Breast epithelium (tissue), 4 donors: ENCODE measurements around the gene USP28. TPM values are rescaled to one million over a fixed set of nuclear protein-coding genes. Genes with fewer than 3 reads are reported as not detected.
"Not testable (repeated sequence)": the region's sequence is repeated elsewhere in the genome, so short reads cannot be mapped to it uniquely, and the experiment has no call there.

ENCODE experiments used
- DNase-seq, 2 donors: peaks; one replicate each; pipeline ENCODE4 v3.0.0-alpha.2; 2019; ENCODE audit warnings: low spot score in 2 of 2
- H3K27ac ChIP-seq, 2 donors: fragments of 200-600 bp; sonication (generic) in 1 of 2; one replicate each; pipeline ENCODE4 v1.5.1; 2016 to 2019; ENCODE audit warnings: mild to moderate bottlenecking in 1 of 2
- H3K27me3 ChIP-seq, 2 donors: fragments of 200-600 bp; sonication (generic) in 1 of 2; one replicate each; pipeline versions ENCODE4 v1.5.1 to v1.6.0; 2017 to 2019; ENCODE audit warnings: control low read depth in 1 of 2, mild to moderate bottlenecking in 1 of 2
- H3K36me3 ChIP-seq: fragments of 200-600 bp; one replicate; pipeline ENCODE4 v1.5.1; 2019
- H3K4me1 ChIP-seq, 2 donors: fragments of 200-600 bp; sonication (generic); one replicate each; pipeline ENCODE4 v1.5.1; 2016 to 2019; ENCODE audit warnings: control low read depth in 1 of 2
- H3K4me3 ChIP-seq, 3 donors: fragments of 200-600 bp; sonication (generic); 1 replicate in 2 of 3; 2 replicates in 1 of 3; pipeline ENCODE4 v1.5.1; 2016 to 2019; ENCODE audit warnings: mild to moderate bottlenecking in 3 of 3, moderate library complexity in 2 of 3
- H3K9me3 ChIP-seq, 2 donors: fragments of 200-600 bp; sonication (generic) in 1 of 2; one replicate each; pipeline ENCODE4 v1.5.1; 2016 to 2019; ENCODE audit warnings: control low read depth in 1 of 2
- POLR2A ChIP-seq: fragments of 450-650 bp; IDR thresholded peaks from one replicate; pipeline ENCODE4 v1.6.1; 2016; ENCODE audit warnings: antibody characterized with exemption, mild to moderate bottlenecking, moderate library complexity
- POLR2AphosphoS5 ChIP-seq, 3 donors: sonication (generic); formaldehyde crosslinking; IDR thresholded peaks; one replicate each; pipeline ENCODE4 v1.6.1; 2017; ENCODE audit warnings: antibody characterized with exemption in 3 of 3
- intact Hi-C: fragments of 100-400 bp; cut with DNase I; formaldehyde crosslinking; loops from one replicate; pipeline ENCODE4 v1.15.1; 2023; ENCODE audit warnings: low total_unique reads
- total RNA-seq, 3 donors: library from RNA; depleted of rRNA; stranded (reverse); fragments of >200 nt; gene quantifications; one replicate each; pipeline ENCODE4 v1.1.0, GENCODE V29; 2016
- TF ChIP-seq, protein P1 (sequence below), 3 donors: fragments of 450-650 bp; IDR thresholded peaks; one replicate each; pipeline ENCODE4 v1.5.1; 2016 to 2017; ENCODE audit warnings: antibody characterized with exemption in 3 of 3, mild to moderate bottlenecking in 3 of 3, moderate library complexity in 3 of 3

USP28 gene
- total RNA-seq, 3 donors from 2014 or later: 15.5 to 38.5 (median 30.2) TPM

DNA sequence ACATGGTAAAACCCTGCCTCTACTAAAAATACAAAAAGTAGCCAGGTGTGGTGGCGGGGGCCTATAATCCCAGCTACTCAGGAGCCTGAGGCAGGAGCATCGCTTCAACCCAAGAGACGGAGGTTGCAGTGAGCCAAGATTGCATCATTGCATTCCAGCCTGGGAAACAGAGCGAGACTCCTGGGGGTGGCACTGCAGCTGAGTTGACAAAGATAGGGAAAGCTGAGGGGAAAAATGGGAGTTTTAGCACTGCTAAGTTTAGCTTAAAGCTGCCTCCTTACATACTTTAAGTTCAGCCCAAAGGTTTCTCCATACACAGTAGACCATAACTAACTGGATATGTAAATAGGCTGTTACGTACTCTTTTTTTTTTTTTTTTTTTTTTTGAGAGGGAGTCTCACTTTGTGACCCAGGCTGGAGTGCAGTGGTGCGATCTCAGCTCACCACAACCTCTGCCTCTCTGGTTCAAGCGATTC, 9.0 kb upstream of the USP28 start:
- DNase-seq: no peak
- no peaks in the 10 kb centered on the region for H3K9me3 ChIP-seq
- no peak for TF ChIP-seq POLR2AphosphoS5 (IDR thresholded peaks at IDR 0.05)
- TF ChIP-seq POLR2A: no peak
- TF ChIP-seq, protein P1, sequence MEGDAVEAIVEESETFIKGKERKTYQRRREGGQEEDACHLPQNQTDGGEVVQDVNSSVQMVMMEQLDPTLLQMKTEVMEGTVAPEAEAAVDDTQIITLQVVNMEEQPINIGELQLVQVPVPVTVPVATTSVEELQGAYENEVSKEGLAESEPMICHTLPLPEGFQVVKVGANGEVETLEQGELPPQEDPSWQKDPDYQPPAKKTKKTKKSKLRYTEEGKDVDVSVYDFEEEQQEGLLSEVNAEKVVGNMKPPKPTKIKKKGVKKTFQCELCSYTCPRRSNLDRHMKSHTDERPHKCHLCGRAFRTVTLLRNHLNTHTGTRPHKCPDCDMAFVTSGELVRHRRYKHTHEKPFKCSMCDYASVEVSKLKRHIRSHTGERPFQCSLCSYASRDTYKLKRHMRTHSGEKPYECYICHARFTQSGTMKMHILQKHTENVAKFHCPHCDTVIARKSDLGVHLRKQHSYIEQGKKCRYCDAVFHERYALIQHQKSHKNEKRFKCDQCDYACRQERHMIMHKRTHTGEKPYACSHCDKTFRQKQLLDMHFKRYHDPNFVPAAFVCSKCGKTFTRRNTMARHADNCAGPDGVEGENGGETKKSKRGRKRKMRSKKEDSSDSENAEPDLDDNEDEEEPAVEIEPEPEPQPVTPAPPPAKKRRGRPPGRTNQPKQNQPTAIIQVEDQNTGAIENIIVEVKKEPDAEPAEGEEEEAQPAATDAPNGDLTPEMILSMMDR (IDR thresholded peaks at IDR 0.05): no peak
- no peak overlapping the region for H3K27ac ChIP-seq
- intact Hi-C loops: no loop called here
- no peaks in the 10 kb centered on the region for H3K27me3 ChIP-seq
- H3K4me1 ChIP-seq: no peaks in the 10 kb centered on the region
- no peaks in the 10 kb centered on the region for H3K36me3 ChIP-seq
- H3K4me3 ChIP-seq: no peak overlapping the region

DNA sequence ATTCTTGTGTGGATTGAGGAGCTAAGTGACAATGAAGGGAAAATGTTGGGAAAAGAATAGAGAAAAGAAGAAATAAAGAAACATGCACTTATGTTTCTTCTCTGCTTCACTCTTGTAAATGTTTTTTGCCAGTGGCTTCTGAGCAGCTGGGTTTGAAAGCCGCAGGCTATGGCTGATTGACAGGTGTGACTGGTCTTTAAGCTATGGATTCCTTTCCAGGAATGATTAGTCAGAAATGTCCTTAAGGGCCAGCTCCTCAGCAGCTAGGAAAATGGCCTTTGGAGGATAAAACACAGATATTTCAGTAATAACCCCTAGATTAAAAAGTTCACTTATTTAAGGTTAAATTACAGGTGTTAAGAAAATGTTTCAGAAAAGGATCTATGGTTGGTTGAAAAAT, 6.5 kb upstream of the USP28 start:
- no peak overlapping the region for H3K4me3 ChIP-seq
- H3K36me3 ChIP-seq: no peaks in the 10 kb centered on the region
- no peak overlapping the region for H3K27ac ChIP-seq
- TF ChIP-seq, protein P1 (IDR thresholded peaks at IDR 0.05): no peak
- TF ChIP-seq POLR2A (no peak), POLR2AphosphoS5 (IDR thresholded peaks at IDR 0.05) (no peak)
- H3K27me3 ChIP-seq: no peaks in the 10 kb centered on the region
- H3K9me3 ChIP-seq: no peaks in the 10 kb centered on the region
- intact Hi-C loops: no loop called here
- DNase-seq: no peak
- no peaks in the 10 kb centered on the region for H3K4me1 ChIP-seq

DNA sequence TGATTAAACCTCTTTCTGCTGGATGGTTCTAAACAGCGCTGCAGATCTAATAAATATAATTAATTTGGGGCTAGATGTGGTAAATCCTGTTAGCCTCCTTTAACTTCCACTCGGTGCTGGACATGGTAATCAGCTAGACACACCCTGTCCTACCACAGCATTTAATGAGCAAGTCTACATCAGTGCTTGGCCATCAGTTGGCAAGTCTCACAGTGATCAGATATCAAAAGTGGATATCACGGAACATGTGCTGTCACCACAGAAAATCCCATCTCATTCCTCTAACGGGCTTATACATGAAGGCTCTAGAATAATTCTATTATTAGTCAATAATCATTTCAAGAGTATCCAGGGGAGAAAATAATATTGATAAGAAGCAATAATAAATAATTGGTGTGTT, 5.6 kb upstream of the USP28 start:
- intact Hi-C loops: no loop called here
- Histone ChIP-seq H3K36me3 (no peaks in the 10 kb centered on the region), H3K4me1 (no peaks in the 10 kb centered on the region), H3K27ac (no peak overlapping the region), H3K4me3 (no peak overlapping the region), H3K9me3 (no peaks in the 10 kb centered on the region), H3K27me3 (no peaks in the 10 kb centered on the region)
- TF ChIP-seq POLR2AphosphoS5 (IDR thresholded peaks at IDR 0.05): no peak
- TF ChIP-seq, protein P1 (IDR thresholded peaks at IDR 0.05): no peak
- no peak for TF ChIP-seq POLR2A
- no peak for DNase-seq

DNA sequence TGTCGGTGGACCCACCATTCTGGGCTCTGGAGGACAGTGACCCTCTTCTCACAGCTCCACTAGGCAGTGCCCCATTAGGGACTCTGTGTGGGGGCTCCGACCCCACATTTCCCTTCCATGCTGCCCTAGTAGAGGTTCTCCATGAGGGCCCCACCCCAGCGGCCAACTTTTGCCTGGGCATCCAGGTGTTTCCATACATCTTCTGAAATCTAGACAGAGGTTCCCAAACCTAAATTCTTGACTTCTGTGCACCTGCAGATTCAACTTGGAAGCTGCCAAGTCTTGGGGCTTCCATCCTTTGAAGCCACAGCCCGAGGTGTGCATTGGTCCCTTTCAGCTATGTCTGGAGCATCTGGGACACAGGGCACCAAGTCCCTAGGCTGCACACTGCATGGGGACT, 4.1 kb upstream of the USP28 start:
- DNase-seq, H3K27me3 ChIP-seq, H3K36me3 ChIP-seq, H3K9me3 ChIP-seq, H3K4me3 ChIP-seq, H3K4me1 ChIP-seq, intact Hi-C loops, H3K27ac ChIP-seq: not testable (repeated sequence)

DNA sequence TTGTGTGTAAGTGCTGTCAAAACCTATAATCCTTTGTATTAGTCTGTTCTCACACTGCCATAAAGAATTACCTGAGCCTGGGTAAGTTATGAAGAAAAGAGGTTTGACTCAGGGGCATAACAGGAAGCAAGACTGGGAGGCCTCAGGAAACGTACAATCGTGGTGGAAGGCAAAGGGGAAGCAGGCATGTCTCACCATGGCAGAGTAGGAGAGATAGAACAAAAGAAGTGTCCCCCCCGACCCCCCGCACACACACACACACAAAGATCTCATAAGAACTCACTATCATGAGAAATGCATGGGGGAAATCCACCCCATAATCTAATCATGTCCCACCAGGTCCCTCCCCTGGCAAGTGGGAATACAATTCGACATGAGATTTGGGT, 2.3 kb upstream of the USP28 start:
- H3K4me3 ChIP-seq: no peak overlapping the region
- H3K9me3 ChIP-seq: no peaks in the 10 kb centered on the region

More for the DNA sequence above, 2.3 kb upstream of the USP28 start:
- H3K27me3 ChIP-seq: no peaks in the 10 kb centered on the region
- no peaks in the 10 kb centered on the region for H3K36me3 ChIP-seq
- H3K27ac ChIP-seq: no peak overlapping the region
- H3K4me1 ChIP-seq: peaks cover 0 to 6% of the 10 kb centered on the region in 2 donors
- intact Hi-C loops: no loop called here
- no peak for DNase-seq
- TF ChIP-seq, protein P1 (IDR thresholded peaks at IDR 0.05): no peak
- TF ChIP-seq POLR2AphosphoS5 (IDR thresholded peaks at IDR 0.05) (no peak), POLR2A (no peak)
